IMR-90 (cell line): ENCODE measurements around the gene SLC43A2. TPM values are rescaled to one million over a fixed set of nuclear protein-coding genes. Genes with fewer than 3 reads are reported as not detected.
"Not testable (repeated sequence)": the region's sequence is repeated elsewhere in the genome, so short reads cannot be mapped to it uniquely, and the experiment has no call there.

Experiments used
- ATAC-seq: fragments of 200-7000 bp; cut with Tn5 transposase; 2 replicates; pipeline ENCODE4 v1.9.1; 2020; ENCODE audit warnings: low read depth, mild to moderate bottlenecking, moderate library complexity
- BruUV-seq: library from RNA; stranded (reverse); fragments of 400-500 nt; replicated peaks from 2 replicates; lab custom pipeline; 2021; lab: Mats Ljungman, UMichigan
- CTCF ChIA-PET: fragments of 300-600 bp; formaldehyde crosslinking; extraction: SDS; loops from one replicate; lab custom pipeline; 2021; ENCODE audit warnings: antibody characterized with exemption; lab: Yijun Ruan, JAX
- POLR2A ChIA-PET: fragments of 300-600 bp; sonication (Branson Sonifier 250); formaldehyde crosslinking; loops from one replicate; lab custom pipeline; 2022; ENCODE audit warnings: antibody characterized with exemption; ENCODE audit not compliant: unreplicated experiment; lab: Charles Lee
- DNase-seq: peaks from one replicate; pipeline ENCODE4 v3.0.0; 2013
- H2AFZ ChIP-seq: replicated peaks from 2 replicates; pipeline ENCODE3; 2013; ENCODE audit warnings: low read length, mild to moderate bottlenecking; ENCODE audit not compliant: poor library complexity
- H2AK5ac ChIP-seq: 2 replicates; pipeline ENCODE4 v1.6.1; 2013; ENCODE audit warnings: low read depth, low read length, inconsistent platforms
- H2AK9ac ChIP-seq: replicated peaks from 2 replicates; pipeline ENCODE3; 2013; ENCODE audit warnings: mild to moderate bottlenecking, low read depth, low read length, moderate library complexity; ENCODE audit not compliant: poor library complexity
- H2BK120ac ChIP-seq: 2 replicates; pipeline ENCODE4 v1.6.1; 2013; ENCODE audit warnings: low read depth, low read length, inconsistent platforms
- H2BK15ac ChIP-seq: 3 replicates; pipeline ENCODE4 v1.6.1; 2013; ENCODE audit warnings: low read depth, low read length, inconsistent platforms
- H2BK20ac ChIP-seq: 2 replicates; pipeline ENCODE4 v1.6.1; 2013; ENCODE audit warnings: low read depth, mild to moderate bottlenecking, inconsistent platforms, low read length, moderate library complexity
- H2BK5ac ChIP-seq: 2 replicates; pipeline ENCODE4 v1.6.1; 2013; ENCODE audit warnings: mild to moderate bottlenecking, low read depth, low read length, inconsistent platforms; ENCODE audit not compliant: poor library complexity, severe bottlenecking
- H3K14ac ChIP-seq: replicated peaks from 2 replicates; pipeline ENCODE4 v1.6.1; 2013; ENCODE audit warnings: low read depth, low read length, inconsistent platforms
- H3K18ac ChIP-seq: 2 replicates; pipeline ENCODE4 v1.6.1; 2013; ENCODE audit warnings: low read depth, low read length, control low read depth
- H3K23ac ChIP-seq: 2 replicates; pipeline ENCODE4 v1.6.1; 2013; ENCODE audit warnings: low read depth, low read length, inconsistent platforms
- H3K27ac ChIP-seq: 2 replicates; pipeline ENCODE4 v1.5.1; 2013; ENCODE audit warnings: mild to moderate bottlenecking, control low read depth, low read length; ENCODE audit not compliant: insufficient read depth
- H3K27me3 ChIP-seq: 2 replicates; pipeline ENCODE4 v1.6.1; 2013; ENCODE audit warnings: low read length; ENCODE audit not compliant: control insufficient read depth, insufficient read depth
- H3K36me3 ChIP-seq: 2 replicates; pipeline ENCODE4 v1.6.1; 2013; ENCODE audit warnings: low read length, mixed read lengths; ENCODE audit not compliant: control insufficient read depth, insufficient read depth
- H3K4ac ChIP-seq: 2 replicates; pipeline ENCODE4 v1.6.1; 2013; ENCODE audit warnings: low read depth, low read length, inconsistent platforms
- H3K4me1 ChIP-seq: 2 replicates; pipeline ENCODE4 v1.6.1; 2013; ENCODE audit warnings: low read length, mixed read lengths; ENCODE audit not compliant: control insufficient read depth, insufficient read depth
- H3K4me2 ChIP-seq: 2 replicates; pipeline ENCODE4 v1.6.1; 2013; ENCODE audit warnings: low read depth, mild to moderate bottlenecking, control low read depth, low read length, moderate library complexity
- H3K4me3 ChIP-seq: 2 replicates; pipeline ENCODE4 v1.5.1; 2013; ENCODE audit warnings: low read depth, mild to moderate bottlenecking, control low read depth, low read length, moderate library complexity; ENCODE audit not compliant: insufficient read depth
- H3K56ac ChIP-seq: 2 replicates; pipeline ENCODE4 v1.6.1; 2013; ENCODE audit warnings: low read length, inconsistent platforms; ENCODE audit not compliant: insufficient read depth; ENCODE audit errors: extremely low read depth
- H3K79me1 ChIP-seq, 2 experiments: 2 replicates each; pipeline ENCODE4 v1.6.1; 2013; ENCODE audit warnings: low read length in 2 of 2, inconsistent platforms in 1 of 2, low read depth in 1 of 2
- H3K9ac ChIP-seq: 2 replicates; pipeline ENCODE4 v1.6.1; 2013; ENCODE audit warnings: low read depth, low read length, control low read depth
- H3K9me1 ChIP-seq: 2 replicates; pipeline ENCODE4 v1.6.1; 2013; ENCODE audit warnings: low read length, inconsistent platforms; ENCODE audit not compliant: insufficient read depth
- H3K9me3 ChIP-seq: 2 replicates; pipeline ENCODE4 v1.6.1; 2013; ENCODE audit warnings: low read length; ENCODE audit not compliant: control insufficient read depth, insufficient read depth
- H4K20me1 ChIP-seq: 2 replicates; pipeline ENCODE4 v1.6.1; 2013; ENCODE audit warnings: low read length, inconsistent platforms; ENCODE audit not compliant: insufficient read depth
- H4K5ac ChIP-seq: 2 replicates; pipeline ENCODE4 v1.6.1; 2013; ENCODE audit warnings: mild to moderate bottlenecking, low read depth, low read length, control low read depth
- H4K8ac ChIP-seq, 2 experiments: 2 replicates each; pipeline ENCODE4 v1.6.1; 2013; ENCODE audit warnings: low read depth in 2 of 2, low read length in 2 of 2, control low read depth in 1 of 2, inconsistent platforms in 1 of 2
- H4K91ac ChIP-seq: 2 replicates; pipeline ENCODE4 v1.6.1; 2013; ENCODE audit warnings: low read depth, low read length, inconsistent platforms; ENCODE audit not compliant: insufficient read depth
- WGBS, 2 experiments: methylation state at CpG; one replicate each; pipeline versions ENCODE4 v1.1.5 to v1.1.7; 2013; ENCODE audit warnings: missing lambda C conversion rate in 2 of 2; ENCODE audit not compliant: insufficient read length in 1 of 2; ENCODE audit errors: extremely low coverage in 2 of 2; 5-methylcytosine and 5-hydroxymethylcytosine counted together
- dilution Hi-C: fragments of 300-500 bp; cut with HindIII; formaldehyde crosslinking; loops from one replicate; pipeline ENCODE4 v1.14.3; 2018; ENCODE audit warnings: low sequenced_read_pairs; ENCODE audit not compliant: unreplicated experiment
- in situ Hi-C: fragments of 300-500 bp; cut with MboI; formaldehyde crosslinking; loops from 3 replicates; pipeline ENCODE4 v1.14.3; 2019; ENCODE audit warnings: low sequenced_read_pairs, inconsistent platforms, mixed read lengths
- intact Hi-C: fragments of 100-400 bp; cut with micrococcal nuclease; formaldehyde crosslinking; loops from 2 replicates; pipeline ENCODE4 v1.10.0; 2022
- polyA plus RNA-seq, 3 experiments: library from polyadenylated mRNA; depleted of rRNA; stranded (reverse); fragments of >200 nt; gene quantifications; 2 replicates each; pipeline ENCODE4 v1.2.3, GENCODE V29; 2012; ENCODE audit warnings: low replicate concordance in 1 of 3
- total RNA-seq: library from RNA; depleted of rRNA; stranded (reverse); fragments of >200 nt; gene quantifications from 2 replicates; pipeline ENCODE4 v1.2.3, GENCODE V29; 2012

Gene SLC43A2
- total and polyA plus RNA-seq, 2 of the 4 experiments (the other 2 are of a cell fraction): 3.8 to 9.0 TPM

DNA sequence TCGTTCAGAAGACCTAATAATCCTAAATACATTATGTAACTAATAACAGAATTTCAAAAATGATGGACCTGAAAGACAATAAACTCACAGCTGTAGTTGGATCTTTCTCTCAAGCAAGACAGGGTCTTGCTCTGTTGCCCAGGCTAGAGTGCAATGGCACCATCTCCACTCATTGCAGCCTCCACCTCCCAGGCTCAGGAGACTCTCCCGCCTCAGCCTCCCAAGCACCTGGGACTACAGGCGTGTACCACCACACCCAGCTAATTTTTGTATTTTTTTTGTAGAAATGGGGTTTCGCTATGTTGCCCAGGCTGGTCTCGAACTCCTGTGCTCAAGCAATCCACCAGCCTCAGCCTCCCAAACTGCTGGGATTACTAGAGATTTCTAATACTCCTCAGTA lies 35.3 kb upstream of the SLC43A2 start:
- 100% methylated on average over 1 of the region's 5 CpGs; no CpG with 5 or more reads in 1 of the 2 experiments for WGBS, 2 experiments
- H2BK120ac ChIP-seq, intact Hi-C loops, POLR2A ChIA-PET, H3K27me3 ChIP-seq, H2AK5ac ChIP-seq, H3K18ac ChIP-seq, H3K4ac ChIP-seq, ATAC-seq, H4K91ac ChIP-seq, H2BK5ac ChIP-seq, H4K20me1 ChIP-seq, H2BK20ac ChIP-seq, H3K4me1 ChIP-seq, H3K27ac ChIP-seq, H3K9me1 ChIP-seq, dilution Hi-C loops, BruUV-seq, DNase-seq, H3K4me3 ChIP-seq, H3K56ac ChIP-seq, H2BK15ac ChIP-seq, H3K14ac ChIP-seq, H3K23ac ChIP-seq, H2AFZ ChIP-seq, CTCF ChIA-PET, H4K5ac ChIP-seq, H4K8ac ChIP-seq, in situ Hi-C loops, H3K9ac ChIP-seq, H2AK9ac ChIP-seq, H3K9me3 ChIP-seq, H3K4me2 ChIP-seq: not testable (repeated sequence)
- Histone ChIP-seq H3K36me3 (peaks cover 62% of the 10 kb centered on the region), H3K79me1 (peaks cover 21 to 62% of the 10 kb centered on the region in 2 experiments)
